PC-3 (cell line): ENCODE results near the gene BIN2. TPM values are rescaled to one million over a fixed set of nuclear protein-coding genes. Genes with fewer than 3 reads are reported as not detected.

Experiments
- ATAC-seq: fragments of 200-7000 bp; cut with Tn5 transposase; 2 replicates; pipeline ENCODE4 v1.9.1; 2020; ENCODE audit warnings: mild to moderate bottlenecking, moderate library complexity
- BruUV-seq: library from RNA; stranded (reverse); fragments of 400-500 nt; replicated peaks from 2 replicates; lab custom pipeline; 2021; lab: Mats Ljungman, UMichigan
- CTCF ChIA-PET: fragments of 300-600 bp; sonication (Branson Sonifier 250); formaldehyde crosslinking; loops from one replicate; lab custom pipeline; 2022; ENCODE audit warnings: antibody characterized with exemption; lab: Charles Lee
- POLR2A ChIA-PET: fragments of 300-600 bp; sonication (Branson Sonifier 250); formaldehyde crosslinking; loops from one replicate; lab custom pipeline; 2022; ENCODE audit warnings: antibody characterized with exemption; ENCODE audit not compliant: unreplicated experiment; lab: Charles Lee
- DNase-seq: peaks from one replicate; pipeline ENCODE4 v3.0.0-alpha.2; 2015
- H2AFZ ChIP-seq: fragments of 300-600 bp; sonication (generic); 2 replicates; pipeline ENCODE4 v1.6.0; 2016; ENCODE audit warnings: antibody characterized with exemption, low read length
- H3F3A ChIP-seq: fragments of 300-600 bp; sonication (generic); one replicate; pipeline ENCODE4 v1.6.0; 2017; ENCODE audit warnings: antibody characterized with exemption, low read length, control low read depth, mild to moderate bottlenecking; ENCODE audit not compliant: unreplicated experiment
- H3K27ac ChIP-seq: fragments of 300-600 bp; sonication (generic); 2 replicates; pipeline ENCODE4 v1.5.1; 2016; ENCODE audit warnings: mild to moderate bottlenecking, low read length
- H3K27me3 ChIP-seq: fragments of 300-600 bp; sonication (generic); 2 replicates; pipeline ENCODE4 v1.6.1; 2016; ENCODE audit warnings: low read length, mixed read lengths
- H3K36me3 ChIP-seq: fragments of 300-600 bp; sonication (generic); 2 replicates; pipeline ENCODE4 v1.6.1; 2016; ENCODE audit warnings: low read depth, mixed run types, low read length, mixed read lengths
- H3K4me1 ChIP-seq: fragments of 300-600 bp; sonication (generic); 2 replicates; pipeline ENCODE4 v1.5.1; 2016; ENCODE audit warnings: low read length; ENCODE audit not compliant: insufficient read depth
- H3K4me2 ChIP-seq: fragments of 300-600 bp; sonication (generic); 2 replicates; pipeline ENCODE4 v1.6.0; 2016; ENCODE audit warnings: low read length
- H3K4me3 ChIP-seq: fragments of 300-600 bp; sonication (generic); 2 replicates; pipeline ENCODE4 v1.5.1; 2016; ENCODE audit warnings: mild to moderate bottlenecking, low read length, mixed read lengths
- H3K79me2 ChIP-seq: fragments of 300-600 bp; sonication (generic); 2 replicates; pipeline ENCODE4 v1.6.1; 2017; ENCODE audit warnings: low read length, mixed read lengths
- H3K9ac ChIP-seq: fragments of 300-600 bp; sonication (generic); 2 replicates; pipeline ENCODE4 v1.6.0; 2016; ENCODE audit warnings: mild to moderate bottlenecking, low read length
- H3K9me2 ChIP-seq: fragments of 300-600 bp; sonication (generic); replicated peaks from 2 replicates; pipeline ENCODE4 v1.6.1; 2016; ENCODE audit warnings: mixed run types, low read length, mixed read lengths
- H3K9me3 ChIP-seq: fragments of 300-600 bp; sonication (generic); 2 replicates; pipeline ENCODE4 v1.6.1; 2016; ENCODE audit warnings: low read length, mixed read lengths
- H4K20me1 ChIP-seq: fragments of 300-600 bp; sonication (generic); 2 replicates; pipeline ENCODE4 v1.6.1; 2016; ENCODE audit warnings: low read length, mixed read lengths
- CTCF ChIP-seq: fragments of 300-600 bp; sonication (generic); conservative IDR thresholded peaks from 2 replicates; pipeline ENCODE4 v1.5.1; 2017; ENCODE audit warnings: antibody characterized with exemption, low read depth, mild to moderate bottlenecking, low read length
- EZH2 ChIP-seq: fragments of 300-600 bp; sonication (generic); IDR thresholded peaks from one replicate; pipeline ENCODE4 v1.6.1; 2017; ENCODE audit warnings: antibody characterized with exemption, mild to moderate bottlenecking, low read length; ENCODE audit not compliant: unreplicated experiment
- EZH2phosphoT487 ChIP-seq: fragments of 300-600 bp; sonication (generic); IDR thresholded peaks from 2 replicates; pipeline ENCODE4 v1.6.1; 2018; ENCODE audit warnings: mild to moderate bottlenecking, antibody characterized with exemption, low read length, borderline replicate concordance
- intact Hi-C: fragments of 100-400 bp; cut with micrococcal nuclease; formaldehyde crosslinking; loops from 2 replicates; pipeline ENCODE4 v1.9.0; 2023
- total RNA-seq: library from RNA; depleted of rRNA; stranded (reverse); fragments of >200 nt; gene quantifications from 2 replicates; pipeline ENCODE4 v1.2.3, GENCODE V29; 2014

The BIN2 gene
- total RNA-seq, 1 experiment from 2014 or later: not detected

- H3K4me1 ChIP-seq: 0 out of 2 replicates have a peak, but pooled peaks cover 5% of the 10 kb centered on the region
- no peaks in the 10 kb centered on the region for H3K36me3 ChIP-seq
- peaks cover 10% of the 10 kb centered on the region for H3K79me2 ChIP-seq
- DNase-seq (no peak), ATAC-seq (no peak)
- no peak overlapping the region for H3K4me2 ChIP-seq
- H3F3A ChIP-seq: no peaks in the 10 kb centered on the region
- no peak overlapping the region for H3K4me3 ChIP-seq
- no peak for TF ChIP-seq EZH2phosphoT487
- no peak for TF ChIP-seq CTCF
- TF ChIP-seq EZH2: no peak
- no peak overlapping the region for H2AFZ ChIP-seq
- no peaks in the 10 kb centered on the region for H3K9me2 ChIP-seq
- no peak overlapping the region for H3K27ac ChIP-seq
- H3K9ac ChIP-seq: no peak overlapping the region
- H3K27me3 ChIP-seq: no peaks in the 10 kb centered on the region
- intact Hi-C loops: no loop called here
- H3K9me3 ChIP-seq: no peaks in the 10 kb centered on the region
- ChIA-PET POLR2A (no interaction called here), CTCF (no interaction called here)
- H4K20me1 ChIP-seq: no peaks in the 10 kb centered on the region
- no TSS peak for BruUV-seq
Measured at GRCh38 chr12:51242876-51243275, 81.1 kb downstream of the BIN2 start.

- H3K4me2 ChIP-seq: no peak overlapping the region
- H3K27me3 ChIP-seq: no peaks in the 10 kb centered on the region
- H3K9me3 ChIP-seq: no peaks in the 10 kb centered on the region
- H4K20me1 ChIP-seq: no peaks in the 10 kb centered on the region
- intact Hi-C loops: no loop called here
- H3K4me3 ChIP-seq: no peak overlapping the region
- no peak overlapping the region for H3K27ac ChIP-seq
- ChIA-PET CTCF (no interaction called here), POLR2A (no interaction called here)
- BruUV-seq: no TSS peak
- ATAC-seq (no peak), DNase-seq (no peak)
- TF ChIP-seq CTCF (no peak), EZH2phosphoT487 (no peak), EZH2 (no peak)
- no peak overlapping the region for H3K9ac ChIP-seq
- peaks cover 10% of the 10 kb centered on the region for H3K79me2 ChIP-seq
- no peaks in the 10 kb centered on the region for H3K36me3 ChIP-seq
- H2AFZ ChIP-seq: no peak overlapping the region
- no peaks in the 10 kb centered on the region for H3K9me2 ChIP-seq
- H3K4me1 ChIP-seq: 0 out of 2 replicates have a peak, but pooled peaks cover 5% of the 10 kb centered on the region
- no peaks in the 10 kb centered on the region for H3F3A ChIP-seq
Measured at GRCh38 chr12:51242120-51242519, 81.9 kb downstream of the BIN2 start.

GRCh38 chr12:51240971-51241370 lies 83.0 kb downstream of the BIN2 start:
- Histone ChIP-seq H3K36me3 (no peaks in the 10 kb centered on the region), H3K27me3 (no peaks in the 10 kb centered on the region), H3K27ac (no peak overlapping the region), H3F3A (no peaks in the 10 kb centered on the region), H3K4me1 (0 out of 2 replicates have a peak, but pooled peaks cover 5% of the 10 kb centered on the region), H4K20me1 (no peaks in the 10 kb centered on the region), H3K9ac (no peak overlapping the region), H2AFZ (no peak overlapping the region), H3K9me3 (no peaks in the 10 kb centered on the region), H3K4me3 (no peak overlapping the region), H3K9me2 (no peaks in the 10 kb centered on the region), H3K79me2 (peaks cover 10% of the 10 kb centered on the region), H3K4me2 (no peak overlapping the region)
- intact Hi-C loops: no loop called here
- CTCF ChIA-PET: interaction anchor here (0.6 kb wide), 1 partner anchor 12 kb away, joined by 8 read pairs; no protein-coding TSS in a partner anchor
- no peak for ATAC-seq
- POLR2A ChIA-PET: no interaction called here
- peak; percentile 12 for DNase-seq
- BruUV-seq: no TSS peak
- TF ChIP-seq EZH2phosphoT487 (no peak), CTCF (no peak), EZH2 (no peak)
